K562 (cell line): ENCODE measurements around the gene SCGB2B2. TPM values are rescaled to one million over a fixed set of nuclear protein-coding genes. Genes with fewer than 3 reads are reported as not detected.

Source experiments
- ARNT ChIP-seq, 2 experiments: fragments of 450-650 bp; IDR thresholded peaks; 2 replicates each; pipeline ENCODE4 v1.6.1; 2016; ENCODE audit warnings: mild to moderate bottlenecking in 1 of 2
- CAMTA2 ChIP-seq: fragments of 250-450 bp; sonication (Bioruptor Pico); conservative IDR thresholded peaks from 2 replicates; pipeline ENCODE4 v1.5.1; 2022
- DEAF1 ChIP-seq: fragments of 450-650 bp; formaldehyde crosslinking; IDR thresholded peaks from 2 replicates; pipeline ENCODE4 v1.4.0; 2020; ENCODE audit warnings: mild to moderate bottlenecking, moderate library complexity
- EP300 ChIP-seq: IDR thresholded peaks from 2 replicates; pipeline ENCODE4 v1.6.1; 2012; ENCODE audit warnings: low read length, improper control_type of control experiment
- ETV5 ChIP-seq: sonication (generic); formaldehyde crosslinking; IDR thresholded peaks from 2 replicates; pipeline ENCODE4 v1.4.0; 2020; ENCODE audit warnings: low read depth, mild to moderate bottlenecking, missing genetic modification reagents
- GTF3C2 ChIP-seq: IDR thresholded peaks from 3 replicates; pipeline ENCODE4 v1.6.1; 2011; ENCODE audit warnings: borderline replicate concordance, mild to moderate bottlenecking, moderate library complexity; ENCODE audit not compliant: insufficient read length; ENCODE audit errors: extremely low read depth
- JUN ChIP-seq, 2 experiments: sonication (generic) in 1 of 2; formaldehyde crosslinking in 1 of 2; IDR thresholded peaks; 2 replicates each; pipeline versions ENCODE4 v1.6.1 to v1.8.0; 2012 to 2022; ENCODE audit warnings: borderline replicate concordance in 2 of 2, mild to moderate bottlenecking in 2 of 2, improper control_type of control experiment in 1 of 2, low read depth in 1 of 2, low read length in 1 of 2, missing genetic modification reagents in 1 of 2
- LCOR ChIP-seq: sonication (generic); formaldehyde crosslinking; IDR thresholded peaks from 2 replicates; pipeline ENCODE4 v1.8.0; 2022; ENCODE audit warnings: mild to moderate bottlenecking, missing genetic modification reagents
- POLR3A ChIP-seq: IDR thresholded peaks from 2 replicates; pipeline ENCODE4 v1.6.1; 2011; ENCODE audit warnings: borderline replicate concordance, mild to moderate bottlenecking, moderate library complexity; ENCODE audit not compliant: insufficient read length, insufficient read depth; ENCODE audit errors: extremely low read depth
- RB1 ChIP-seq: fragments of 450-650 bp; IDR thresholded peaks from 2 replicates; pipeline ENCODE4 v1.6.1; 2017; ENCODE audit warnings: low read depth, mild to moderate bottlenecking
- RBM17 ChIP-seq: fragments of 200-400 bp; formaldehyde crosslinking; IDR thresholded peaks from 2 replicates; pipeline ENCODE4 v1.6.1; 2017; ENCODE audit warnings: low read depth, mild to moderate bottlenecking, low read length, borderline replicate concordance
- SFPQ ChIP-seq: fragments of 200-400 bp; formaldehyde crosslinking; IDR thresholded peaks from 2 replicates; pipeline ENCODE4 v1.6.1; 2017; ENCODE audit warnings: mild to moderate bottlenecking, low read depth, low read length, moderate library complexity
- SMC3 ChIP-seq: conservative IDR thresholded peaks from 2 replicates; pipeline ENCODE4 v1.6.1; 2011; ENCODE audit warnings: low read depth, low read length, improper control_type of control experiment; ENCODE audit not compliant: insufficient read depth
- SPI1 ChIP-seq: IDR thresholded peaks from 2 replicates; pipeline ENCODE4 v1.6.1; 2011; ENCODE audit warnings: low read depth, low read length, control low read depth, borderline replicate concordance
- TCF3 ChIP-seq: sonication (generic); formaldehyde crosslinking; IDR thresholded peaks from 2 replicates; pipeline ENCODE4 v1.4.0; 2020; ENCODE audit warnings: mild to moderate bottlenecking, missing genetic modification reagents
- ZBTB9 ChIP-seq: fragments of 450-650 bp; formaldehyde crosslinking; IDR thresholded peaks from 2 replicates; pipeline ENCODE4 v1.4.0; 2020; ENCODE audit warnings: mild to moderate bottlenecking, moderate library complexity
- ZFP36 ChIP-seq: fragments of 150-350 bp; IDR thresholded peaks from 2 replicates; pipeline ENCODE4 v1.6.1; 2018; ENCODE audit warnings: low read length, low read depth; ENCODE audit not compliant: partially characterized antibody
- ZFX ChIP-seq: sonication (generic); formaldehyde crosslinking; IDR thresholded peaks from 2 replicates; pipeline ENCODE4 v1.8.0; 2022; ENCODE audit warnings: mild to moderate bottlenecking, missing genetic modification reagents, moderate library complexity
- ZNF184 ChIP-seq: sonication (generic); formaldehyde crosslinking; IDR thresholded peaks from 2 replicates; pipeline ENCODE4 v1.5.0; 2020; ENCODE audit warnings: missing genetic modification reagents
- ZNF384 ChIP-seq: IDR thresholded peaks from 2 replicates; pipeline ENCODE4 v1.6.1; 2012; ENCODE audit warnings: low read depth, low read length, improper control_type of control experiment
- ZNF444 ChIP-seq: fragments of 250-450 bp; sonication (Bioruptor Pico); IDR thresholded peaks from 2 replicates; pipeline ENCODE4 v1.4.0; 2020; ENCODE audit warnings: mild to moderate bottlenecking, moderate library complexity
- polyA plus RNA-seq, 8 experiments: library from polyadenylated mRNA; depleted of rRNA in 4 of 8; stranded (reverse) in 5 of 8; unstranded in 3 of 8; fragments of >200 nt; fragmentation: Nextera tagmentation in 2 of 8; fragmentation: Illumina TruSeq in 1 of 8; extraction: Ambion mirVana in 2 of 8; extraction: Trizol in 1 of 8; gene quantifications; 2 replicates each; pipeline versions ENCODE4 v1.2.1 to v1.2.3, GENCODE V29; 2011 to 2014; ENCODE audit warnings: inconsistent platforms in 1 of 8, missing spikeins in 1 of 8
- total RNA-seq, 7 experiments: library from RNA; depleted of rRNA in 6 of 7; stranded (reverse); fragments of >200 nt in 6 of 7; fragmentation: Illumina TruSeq in 2 of 7; extraction: Trizol in 2 of 7; gene quantifications; 2 replicates each; pipeline versions ENCODE4 v1.2.1 to v1.2.3, GENCODE V29; 2011 to 2021; ENCODE audit warnings: low replicate concordance in 1 of 7

Gene SCGB2B2
- total and polyA plus RNA-seq, 9 of the 15 experiments (the other 6 are each of a cell fraction or from before 2014, with no cell fraction given), result not detected

GRCh38 chr19:34639491-34640085, 37.4 kb downstream of the SCGB2B2 start (continued):
- TF ChIP-seq CAMTA2 (CRISPR knock-in tag) (no peak), SFPQ (no peak), ZNF444 (no peak), ZNF384 (no peak), TCF3 (no peak), LCOR (CRISPR knock-in tag) (no peak), JUN (IDR thresholded peaks at IDR 0.05; ENCODE audit: borderline replicate concordance, low read depth, low read length) (no peak), JUN (CRISPR knock-in tag; IDR thresholded peaks at IDR 0.05; ENCODE audit: borderline replicate concordance) (no peak), EP300 (no peak), ARNT (IDR thresholded peaks at IDR 0.05) (no peak), ZBTB9 (CRISPR knock-in tag) (no peak), DEAF1 (CRISPR knock-in tag) (peak; percentile 26; the same call in 1 of the 2 replicates), SPI1 (no peak), ZFP36 (no peak), ETV5 (no peak), GTF3C2 (no peak), RB1 (no peak), POLR3A (no peak), RBM17 (no peak), ZNF184 (no peak), ZFX (no peak), SMC3 (peak; percentile 77)
